WTC11 (cell line): ENCODE data around the gene ZNF415. TPM values are rescaled to one million over a fixed set of nuclear protein-coding genes. Genes with fewer than 3 reads are reported as not detected.

Source experiments
- ATAC-seq: fragments of 200-7000 bp; cut with Tn5 transposase; 2 replicates; pipeline ENCODE4 v1.10.0; 2021; ENCODE audit warnings: mild to moderate bottlenecking, moderate library complexity
- CTCF ChIA-PET: fragments of 300-600 bp; sonication (Branson Sonifier 250); formaldehyde crosslinking; loops from one replicate; lab custom pipeline; 2021; ENCODE audit warnings: antibody characterized with exemption; lab: Charles Lee
- POLR2A ChIA-PET: fragments of 350-600 bp; sonication (Branson Sonifier 250); formaldehyde crosslinking; loops from one replicate; lab custom pipeline; 2021; ENCODE audit warnings: antibody characterized with exemption; lab: Charles Lee
- DNase-seq: peaks from one replicate; pipeline ENCODE4 v3.0.0; 2021; ENCODE audit warnings: low spot score
- H3K27ac Mint-ChIP-seq: 2 replicates; pipeline ENCODE4 v1.8.0; 2021; ENCODE audit warnings: mixed read lengths
- H3K27me3 Mint-ChIP-seq: 2 replicates; pipeline ENCODE4 v1.8.0; 2021; ENCODE audit warnings: low read depth, mild to moderate bottlenecking, moderate library complexity, mixed read lengths
- H3K36me3 Mint-ChIP-seq: 2 replicates; pipeline ENCODE4 v1.8.0; 2021; ENCODE audit warnings: mixed read lengths
- H3K4me1 Mint-ChIP-seq: 2 replicates; pipeline ENCODE4 v1.8.0; 2022; ENCODE audit warnings: mixed read lengths
- H3K4me3 Mint-ChIP-seq: 2 replicates; pipeline ENCODE4 v1.8.0; 2021; ENCODE audit warnings: mild to moderate bottlenecking, moderate library complexity, mixed read lengths
- H3K9me3 Mint-ChIP-seq: 2 replicates; pipeline ENCODE4 v1.8.0; 2021; ENCODE audit warnings: mixed read lengths
- AR ChIP-seq: fragments of 250-450 bp; sonication (Bioruptor Pico); IDR thresholded peaks from 2 replicates; pipeline ENCODE4 v1.9.0; 2021; ENCODE audit warnings: mild to moderate bottlenecking
- ATF2 ChIP-seq: sonication (generic); formaldehyde crosslinking; IDR thresholded peaks from 2 replicates; pipeline ENCODE4 v1.8.1; 2022; ENCODE audit warnings: low read depth, missing genetic modification reagents, borderline replicate concordance
- ATF6 ChIP-seq: sonication (generic); formaldehyde crosslinking; IDR thresholded peaks from 2 replicates; pipeline ENCODE4 v1.8.1; 2023; ENCODE audit warnings: mild to moderate bottlenecking, missing genetic modification reagents
- HMGXB4 ChIP-seq: sonication (generic); formaldehyde crosslinking; IDR thresholded peaks from 2 replicates; pipeline ENCODE4 v1.8.1; 2023; ENCODE audit warnings: mild to moderate bottlenecking, moderate library complexity, missing genetic modification reagents
- MXD4 ChIP-seq: fragments of 250-450 bp; sonication (Bioruptor Pico); IDR thresholded peaks from 2 replicates; pipeline ENCODE4 v1.8.0; 2021; ENCODE audit warnings: mild to moderate bottlenecking, moderate library complexity, borderline replicate concordance
- MYBL2 ChIP-seq: sonication (generic); formaldehyde crosslinking; IDR thresholded peaks from 2 replicates; pipeline ENCODE4 v1.8.1; 2023; ENCODE audit warnings: mild to moderate bottlenecking, moderate library complexity, missing genetic modification reagents
- NFE2L1 ChIP-seq: sonication (generic); formaldehyde crosslinking; IDR thresholded peaks from 2 replicates; pipeline ENCODE4 v1.8.1; 2023; ENCODE audit warnings: missing genetic modification reagents
- PRDM15 ChIP-seq: sonication (generic); formaldehyde crosslinking; IDR thresholded peaks from 2 replicates; pipeline ENCODE4 v1.8.0; 2022; ENCODE audit warnings: missing genetic modification reagents
- RORB ChIP-seq: fragments of 250-450 bp; sonication (Bioruptor Pico); IDR thresholded peaks from 2 replicates; pipeline ENCODE4 v1.9.0; 2021; ENCODE audit warnings: mild to moderate bottlenecking
- SMAD3 ChIP-seq: sonication (generic); formaldehyde crosslinking; IDR thresholded peaks from 2 replicates; pipeline ENCODE4 v1.8.0; 2022; ENCODE audit warnings: missing genetic modification reagents, mild to moderate bottlenecking, borderline replicate concordance
- SP1 ChIP-seq: sonication (generic); formaldehyde crosslinking; conservative IDR thresholded peaks from 2 replicates; pipeline ENCODE4 v1.8.1; 2022; ENCODE audit warnings: missing genetic modification reagents
- USF2 ChIP-seq: sonication (generic); formaldehyde crosslinking; IDR thresholded peaks from 2 replicates; pipeline ENCODE4 v1.8.1; 2023; ENCODE audit warnings: mild to moderate bottlenecking, missing genetic modification reagents, moderate library complexity
- ZNF219 ChIP-seq: sonication (generic); formaldehyde crosslinking; IDR thresholded peaks from 2 replicates; pipeline ENCODE4 v1.8.0; 2023; ENCODE audit warnings: missing genetic modification reagents, mild to moderate bottlenecking, borderline replicate concordance
- ZNF232 ChIP-seq: sonication (generic); formaldehyde crosslinking; IDR thresholded peaks from 2 replicates; pipeline ENCODE4 v1.8.0; 2022; ENCODE audit warnings: mild to moderate bottlenecking, missing genetic modification reagents
- ZNF281 ChIP-seq: sonication (generic); formaldehyde crosslinking; IDR thresholded peaks from 2 replicates; pipeline ENCODE4 v1.8.0; 2023; ENCODE audit warnings: mild to moderate bottlenecking, missing genetic modification reagents
- ZNF416 ChIP-seq: fragments of 250-450 bp; sonication (Bioruptor Pico); IDR thresholded peaks from 2 replicates; pipeline ENCODE4 v1.9.0; 2021; ENCODE audit warnings: mild to moderate bottlenecking, inconsistent platforms
- ZNF425 ChIP-seq: fragments of 250-450 bp; sonication (Bioruptor Pico); conservative IDR thresholded peaks from 2 replicates; pipeline ENCODE4 v1.9.0; 2021; ENCODE audit warnings: mild to moderate bottlenecking
- ZNF512 ChIP-seq: sonication (generic); formaldehyde crosslinking; IDR thresholded peaks from 2 replicates; pipeline ENCODE4 v1.8.1; 2022; ENCODE audit warnings: missing genetic modification reagents, borderline replicate concordance
- total RNA-seq: library from RNA; stranded (reverse); gene quantifications from 3 replicates; pipeline ENCODE4 v1.2.3, GENCODE V29; 2021

Gene ZNF415
- total RNA-seq, 1 experiment from 2014 or later = 11.2 TPM

GRCh38 chr19:53131727-53132126, 983 bp downstream of the ZNF415 start:
- peak overlapping the region; percentile 74 for H3K4me3 Mint-ChIP-seq
- POLR2A ChIA-PET = no interaction called here
- ATAC-seq (peak; percentile 33), DNase-seq (no peak)
- no peaks in the 10 kb centered on the region for H3K36me3 Mint-ChIP-seq
- no peaks in the 10 kb centered on the region for H3K9me3 Mint-ChIP-seq
- peaks cover 30% of the 10 kb centered on the region for H3K4me1 Mint-ChIP-seq
- no peak overlapping the region for H3K27ac Mint-ChIP-seq
- CTCF ChIA-PET = interaction anchor here (0.7 to 2.3 kb wide), 3 partner anchors 27 to 661 kb away, joined by 3 to 9 read pairs (median 3); no protein-coding TSS in a partner anchor
- peaks cover 11% of the 10 kb centered on the region for H3K27me3 Mint-ChIP-seq
- TF ChIP-seq RORB = no peak
- TF ChIP-seq ZNF416 (CRISPR knock-in tag) = no peak
- TF ChIP-seq ZNF232 (CRISPR knock-in tag) = no peak
- no peak for TF ChIP-seq ZNF425 (CRISPR knock-in tag)
- no peak for TF ChIP-seq ZNF219
- no peak for TF ChIP-seq ZNF512 (CRISPR knock-in tag)
- no peak for TF ChIP-seq SP1 (CRISPR knock-in tag)
- no peak for TF ChIP-seq USF2 (CRISPR knock-in tag)
- no peak for TF ChIP-seq MXD4
- no peak for TF ChIP-seq NFE2L1 (CRISPR knock-in tag)
- TF ChIP-seq AR = no peak
- no peak for TF ChIP-seq SMAD3
- TF ChIP-seq HMGXB4 (CRISPR knock-in tag) = no peak
- TF ChIP-seq MYBL2 (CRISPR knock-in tag) = no peak
- no peak for TF ChIP-seq ATF2
- TF ChIP-seq ATF6 (CRISPR knock-in tag) = no peak
- no peak for TF ChIP-seq PRDM15 (CRISPR knock-in tag)
- no peak for TF ChIP-seq ZNF281 (CRISPR knock-in tag)
